Lower leg skin (tissue), 3 donors: ENCODE data around the gene PAK5.

Experiments
- POLR2A ChIP-seq, 2 donors: fragments of 450-650 bp; IDR thresholded peaks; one replicate each; pipeline ENCODE4 v1.6.1; 2016 to 2017; ENCODE audit warnings: antibody characterized with exemption in 2 of 2, mild to moderate bottlenecking in 1 of 2, moderate library complexity in 1 of 2
- TF ChIP-seq, protein P1 (sequence below), 3 donors: fragments of 450-650 bp; IDR thresholded peaks; one replicate each; pipeline ENCODE4 v1.5.1; 2016; ENCODE audit warnings: antibody characterized with exemption in 3 of 3, mild to moderate bottlenecking in 3 of 3, moderate library complexity in 2 of 3

DNA sequence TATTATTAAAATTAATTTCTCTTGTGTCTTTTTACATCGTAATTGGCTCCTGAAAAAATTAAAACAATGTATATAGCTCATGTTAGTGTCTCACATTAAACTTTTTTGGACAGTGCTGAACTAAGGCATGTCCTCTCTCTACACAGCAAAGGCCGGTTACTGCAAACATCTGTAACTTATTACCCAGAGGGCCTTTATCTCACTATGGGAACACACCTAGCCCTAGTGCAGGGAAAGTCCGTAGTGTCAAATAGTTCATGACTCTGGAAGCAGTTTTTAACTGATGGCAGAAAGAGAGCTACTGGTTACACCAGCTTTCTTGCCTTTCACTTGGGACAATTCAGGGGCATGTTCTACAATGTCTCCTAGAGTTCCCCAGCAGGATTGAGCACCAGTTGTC is 82.2 kb downstream of the PAK5 start:
- TF ChIP-seq, protein P1, sequence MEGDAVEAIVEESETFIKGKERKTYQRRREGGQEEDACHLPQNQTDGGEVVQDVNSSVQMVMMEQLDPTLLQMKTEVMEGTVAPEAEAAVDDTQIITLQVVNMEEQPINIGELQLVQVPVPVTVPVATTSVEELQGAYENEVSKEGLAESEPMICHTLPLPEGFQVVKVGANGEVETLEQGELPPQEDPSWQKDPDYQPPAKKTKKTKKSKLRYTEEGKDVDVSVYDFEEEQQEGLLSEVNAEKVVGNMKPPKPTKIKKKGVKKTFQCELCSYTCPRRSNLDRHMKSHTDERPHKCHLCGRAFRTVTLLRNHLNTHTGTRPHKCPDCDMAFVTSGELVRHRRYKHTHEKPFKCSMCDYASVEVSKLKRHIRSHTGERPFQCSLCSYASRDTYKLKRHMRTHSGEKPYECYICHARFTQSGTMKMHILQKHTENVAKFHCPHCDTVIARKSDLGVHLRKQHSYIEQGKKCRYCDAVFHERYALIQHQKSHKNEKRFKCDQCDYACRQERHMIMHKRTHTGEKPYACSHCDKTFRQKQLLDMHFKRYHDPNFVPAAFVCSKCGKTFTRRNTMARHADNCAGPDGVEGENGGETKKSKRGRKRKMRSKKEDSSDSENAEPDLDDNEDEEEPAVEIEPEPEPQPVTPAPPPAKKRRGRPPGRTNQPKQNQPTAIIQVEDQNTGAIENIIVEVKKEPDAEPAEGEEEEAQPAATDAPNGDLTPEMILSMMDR (IDR thresholded peaks at IDR 0.05): no peak
- TF ChIP-seq POLR2A (IDR thresholded peaks at IDR 0.05): no peak
